NCI-H2081 (cell line): Measurements from ENCODE around the gene GALNT2.

ENCODE experiments used
- DNase-seq, 2 experiments: peaks; one replicate each; lab custom pipeline; 2025; lab: John Stamatoyannopoulos, UW

The GALNT2 gene

GRCh38 chr1:230256896-230257295 is 189.9 kb downstream of the GALNT2 start:
- no peak for DNase-seq

- no peak for DNase-seq
These were observed 192.6 kb downstream of the GALNT2 start for GRCh38 chr1:230259621-230260020.

- DNase-seq, result no peak
These were observed 193.8 kb downstream of the GALNT2 start for GRCh38 chr1:230260831-230261230.

- DNase-seq, result no peak
These were observed 195.1 kb downstream of the GALNT2 start for GRCh38 chr1:230261928-230262650.

- no peak for DNase-seq
These were observed 196.0 kb downstream of the GALNT2 start for GRCh38 chr1:230262867-230263567.

GRCh38 chr1:230263568-230264195 is 196.6 kb downstream of the GALNT2 start:
- no peak for DNase-seq

- no peak for DNase-seq
These were observed 197.3 kb downstream of the GALNT2 start for GRCh38 chr1:230264342-230264741.

- DNase-seq, result no peak
These were observed 198.4 kb downstream of the GALNT2 start for GRCh38 chr1:230265200-230266115.

- DNase-seq, result no peak
These were observed 199.4 kb downstream of the GALNT2 start for GRCh38 chr1:230266456-230266855.

- peak; percentile 28 to 62 for DNase-seq
These were observed 200.5 kb downstream of the GALNT2 start for GRCh38 chr1:230267338-230268065.

- peak; percentile 70 to 71 for DNase-seq
These were observed 201.5 kb downstream of the GALNT2 start for GRCh38 chr1:230268371-230269170.

- DNase-seq, result no peak
These were observed 203.1 kb downstream of the GALNT2 start for GRCh38 chr1:230270185-230270558.

GRCh38 chr1:230270559-230271281 is 203.7 kb downstream of the GALNT2 start:
- DNase-seq, result peak; percentile 73 to 93

- DNase-seq, result no peak
These were observed 204.4 kb downstream of the GALNT2 start for GRCh38 chr1:230271300-230272035.

- no peak for DNase-seq
These were observed 205.5 kb downstream of the GALNT2 start for GRCh38 chr1:230272557-230272956.

- DNase-seq, result no peak
These were observed 206.2 kb downstream of the GALNT2 start for GRCh38 chr1:230273141-230273710.

GRCh38 chr1:230274254-230274653 is 207.2 kb downstream of the GALNT2 start:
- no peak for DNase-seq

- no peak for DNase-seq
These were observed 209.4 kb downstream of the GALNT2 start for GRCh38 chr1:230276401-230276800.
